ENCODE results near the gene CCR7.

The CCR7 gene

GRCh38 chr17:40564883-40565768 lies at the start of gene CCR7:
CCR7 (minus strand) TSS chr17:40565472; CDS start chr17:40565409, 63 bp downstream.
- peak; percentile 77 to 78 for DNase-seq

GRCh38 chr17:40614431-40615067 lies 49.3 kb upstream of the CCR7 start:
- no peak for DNase-seq

GRCh38 chr17:40613467-40614154 lies 48.3 kb upstream of the CCR7 start:
- DNase-seq, result no peak

- DNase-seq, result peak; percentile 65 to 67
These were observed 47.5 kb upstream of the CCR7 start for GRCh38 chr17:40612599-40613244.

- DNase-seq, result no peak
These were observed 46.7 kb upstream of the CCR7 start for GRCh38 chr17:40611840-40612474.

GRCh38 chr17:40610359-40610758 lies 45.1 kb upstream of the CCR7 start:
- peak in 1 of 2 donors; percentile 37 for DNase-seq

- DNase-seq, result peak in 1 of 2 donors; percentile 34
These were observed 42.8 kb upstream of the CCR7 start for GRCh38 chr17:40608061-40608581.

GRCh38 chr17:40607641-40608040 lies 42.4 kb upstream of the CCR7 start:
- DNase-seq, result peak in 1 of 2 donors; percentile 50

- no peak for DNase-seq
These were observed 41.5 kb upstream of the CCR7 start for GRCh38 chr17:40606548-40607353.

- DNase-seq, result peak; percentile 64 to 77
These were observed 40.0 kb upstream of the CCR7 start for GRCh38 chr17:40605306-40605705.

GRCh38 chr17:40604327-40605080 lies 39.2 kb upstream of the CCR7 start:
- peak in 1 of 2 donors; percentile 19 for DNase-seq

- peak; percentile 76 to 82 for DNase-seq
These were observed 37.5 kb upstream of the CCR7 start for GRCh38 chr17:40602445-40603443.

- no peak for DNase-seq
These were observed 35.3 kb upstream of the CCR7 start for GRCh38 chr17:40600486-40601046.

- no peak for DNase-seq
These were observed 34.1 kb upstream of the CCR7 start for GRCh38 chr17:40599468-40599763.

- peak; percentile 84 to 87 for DNase-seq
These were observed 33.6 kb upstream of the CCR7 start for GRCh38 chr17:40598619-40599467.

GRCh38 chr17:40598301-40598618 lies 33.0 kb upstream of the CCR7 start:
- no peak for DNase-seq

- no peak for DNase-seq
These were observed 32.5 kb upstream of the CCR7 start for GRCh38 chr17:40597556-40598300.

GRCh38 chr17:40597156-40597555 lies 31.9 kb upstream of the CCR7 start:
- DNase-seq, result no peak
